Measurements from ENCODE around the gene MTA3. TPM values are rescaled to one million over a fixed set of nuclear protein-coding genes. Genes with fewer than 3 reads are reported as not detected.

The MTA3 gene
- total and polyA plus RNA-seq, 9 of the 15 experiments (the other 6 are each of a cell fraction or from before 2014, with no cell fraction given) = 12.4 to 39.6 (median 23.5) TPM

GRCh38 chr2:42607101-42607637 is 38.7 kb downstream of the MTA3 start:
- Histone ChIP-seq H3K4me3 (no peak overlapping the region), H2AFZ (ENCODE audit: low read depth, low read length) (no peak overlapping the region), H3K9me3 (replicated peaks; ENCODE audit: control insufficient read depth, insufficient read depth, low read depth, low read length) (no peaks in the 10 kb centered on the region), H4K20me1 (replicated peaks; ENCODE audit: control insufficient read depth, insufficient read depth, low read length) (no peaks in the 10 kb centered on the region), H3K4me2 (ENCODE audit: insufficient read depth, low read length) (no peak overlapping the region), H3K4me1 (replicated peaks in 1 of 2; ENCODE audit: control insufficient read depth in 2 of 2, insufficient read depth in 2 of 2, low read length in 2 of 2) (no peaks in the 10 kb centered on the region), H3K36me3 (ENCODE audit: control insufficient read depth, insufficient read depth, low read length) (peaks cover 10% of the 10 kb centered on the region; the same call in 1 of the 3 replicates), H3K27me3 (ENCODE audit: control insufficient read depth in 2 of 2, insufficient read depth in 2 of 2, low read length in 2 of 2) (no peaks in the 10 kb centered on the region), H3K9me1 (ENCODE audit: control insufficient read depth, insufficient read depth, low read length) (no peaks in the 10 kb centered on the region), H3K79me2 (ENCODE audit: control insufficient read depth, insufficient read depth, low read length) (no peaks in the 10 kb centered on the region), H3K27ac (ENCODE audit: extremely low read depth, low read depth, low read length) (no peak overlapping the region), H3K9ac (ENCODE audit: insufficient read depth in 1 of 2, low read depth in 2 of 2, low read length in 2 of 2) (no peak overlapping the region)
- TF ChIP-seq CTCF (IDR thresholded peaks at IDR 0.05 in 2 of 3, conservative IDR thresholded peaks at IDR 0.05 in 1 of 3; ENCODE audit: insufficient read depth in 2 of 3, low read depth in 1 of 3, low read length in 3 of 3) (no peak), CBFB (CRISPR knock-in tag; IDR thresholded peaks at IDR 0.05) (no peak), DNMT1 (IDR thresholded peaks at IDR 0.05) (no peak), MAFK (IDR thresholded peaks at IDR 0.05; ENCODE audit: low read length) (no peak), STAT6 (CRISPR knock-in tag; IDR thresholded peaks at IDR 0.05) (no peak)
- in situ Hi-C loops (cut with MboI) (no loop called here), intact Hi-C loops (cut with micrococcal nuclease) (no loop called here)
- 62% methylated on average over 8 of the region's 8 CpGs for WGBS (ENCODE audit: insufficient coverage, low coverage, missing lambda C conversion rate)
- BruUV-seq (replicated peaks) = no TSS peak
- POLR2A ChIA-PET = interaction anchor here (0.6 kb wide), 1 partner anchor 93 kb away, joined by 3 read pairs; no protein-coding TSS in a partner anchor
- ATAC-seq (no peak), FAIRE-seq (no peak), DNase-seq (ENCODE audit: extremely low read depth in 1 of 4, low spot score in 3 of 4) (no peak)
- CTCF ChIA-PET (ENCODE audit: low intra/inter-chr PET ratio) = no interaction called here

Data from K562 (cell line).